ENCODE data around the gene HOXA4. TPM values are rescaled to one million over a fixed set of nuclear protein-coding genes. Genes with fewer than 3 reads are reported as not detected.

The HOXA4 gene
- total and polyA plus RNA-seq, 12 donors, result 3.3 to 12.6 (median 6.8) TPM

DNA sequence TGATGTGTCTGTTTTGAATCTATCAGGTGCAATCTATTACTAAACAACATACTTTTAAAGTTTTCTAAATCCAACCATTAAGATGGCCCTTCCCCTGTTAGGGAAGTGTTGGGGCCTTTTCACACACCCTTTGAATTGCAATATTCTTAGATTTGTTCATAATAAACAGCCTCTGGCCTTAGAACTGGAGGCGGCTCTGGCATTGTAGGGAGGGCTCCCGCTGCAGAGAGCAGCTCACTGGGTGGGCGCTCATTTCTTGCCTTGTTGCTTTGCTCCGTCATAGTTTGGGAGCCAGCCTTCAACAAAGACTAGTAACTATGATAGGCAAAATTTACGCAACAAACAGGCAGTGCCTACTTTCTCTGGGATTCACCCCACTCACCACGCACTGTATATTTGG lies 47.8 kb upstream of the HOXA4 start:
- DNase-seq, result peak in 1 of 7 donors; percentile 36
- Histone ChIP-seq H3K4me1 (replicated peaks in 1 of 2) (peaks cover 13 to 17% of the 10 kb centered on the region in 2 donors), H3K4me3 (no peak overlapping the region), H3K27ac (no peak overlapping the region), H3K36me3 (replicated peaks in 1 of 2) (no peaks in the 10 kb centered on the region), H3K9me3 (replicated peaks in 1 of 3) (no peaks in the 10 kb centered on the region), H3K27me3 (peaks cover 73% of the 10 kb centered on the region)
- 89 to 97% (median 92%) methylated on average over 6 of the region's 6 CpGs for WGBS, 4 donors
- TF ChIP-seq, protein P1, sequence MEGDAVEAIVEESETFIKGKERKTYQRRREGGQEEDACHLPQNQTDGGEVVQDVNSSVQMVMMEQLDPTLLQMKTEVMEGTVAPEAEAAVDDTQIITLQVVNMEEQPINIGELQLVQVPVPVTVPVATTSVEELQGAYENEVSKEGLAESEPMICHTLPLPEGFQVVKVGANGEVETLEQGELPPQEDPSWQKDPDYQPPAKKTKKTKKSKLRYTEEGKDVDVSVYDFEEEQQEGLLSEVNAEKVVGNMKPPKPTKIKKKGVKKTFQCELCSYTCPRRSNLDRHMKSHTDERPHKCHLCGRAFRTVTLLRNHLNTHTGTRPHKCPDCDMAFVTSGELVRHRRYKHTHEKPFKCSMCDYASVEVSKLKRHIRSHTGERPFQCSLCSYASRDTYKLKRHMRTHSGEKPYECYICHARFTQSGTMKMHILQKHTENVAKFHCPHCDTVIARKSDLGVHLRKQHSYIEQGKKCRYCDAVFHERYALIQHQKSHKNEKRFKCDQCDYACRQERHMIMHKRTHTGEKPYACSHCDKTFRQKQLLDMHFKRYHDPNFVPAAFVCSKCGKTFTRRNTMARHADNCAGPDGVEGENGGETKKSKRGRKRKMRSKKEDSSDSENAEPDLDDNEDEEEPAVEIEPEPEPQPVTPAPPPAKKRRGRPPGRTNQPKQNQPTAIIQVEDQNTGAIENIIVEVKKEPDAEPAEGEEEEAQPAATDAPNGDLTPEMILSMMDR (IDR thresholded peaks at IDR 0.05), result no peak
- no peak for TF ChIP-seq POLR2A (IDR thresholded peaks at IDR 0.05)
- intact Hi-C loops (cut with DNase I), result no loop called here

DNA sequence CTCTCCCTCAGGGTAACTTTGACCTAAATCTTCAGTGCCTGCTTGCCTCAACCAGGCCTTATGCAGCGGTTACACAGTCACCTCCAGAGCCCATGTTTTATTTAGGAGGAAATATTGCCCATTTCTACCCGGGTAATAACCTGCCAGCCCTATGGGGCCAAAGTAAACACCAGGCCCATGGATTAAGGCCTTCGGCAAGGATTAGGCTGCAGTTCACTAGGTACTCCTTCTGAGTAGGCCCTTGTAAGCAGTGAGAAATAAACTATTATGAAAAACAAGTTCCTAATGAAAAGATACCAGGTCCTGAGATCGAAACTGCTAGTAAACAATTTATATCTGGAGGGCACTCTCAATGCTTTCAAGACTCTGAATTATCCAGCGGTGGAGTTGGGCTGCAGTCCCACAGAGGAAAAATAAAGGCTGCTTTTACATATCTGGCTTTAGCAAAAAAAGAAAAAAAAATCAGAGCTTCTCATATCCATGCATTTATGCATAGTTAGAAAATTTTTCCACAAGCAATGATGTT lies 47.3 kb upstream of the HOXA4 start:
- no peak overlapping the region for H3K27ac ChIP-seq
- peaks cover 11 to 22% of the 10 kb centered on the region in 2 donors for H3K4me1 ChIP-seq (replicated peaks in 1 of 2)
- no peaks in the 10 kb centered on the region for H3K9me3 ChIP-seq (replicated peaks in 1 of 3)
- H3K4me3 ChIP-seq, result no peak overlapping the region
- peak in 1 of 7 donors; percentile 17 for DNase-seq
- WGBS, 4 donors, result 89 to 95% (median 91%) methylated on average over 5 of the region's 5 CpGs
- TF ChIP-seq, protein P1 (IDR thresholded peaks at IDR 0.05), result no peak
- TF ChIP-seq POLR2A (IDR thresholded peaks at IDR 0.05), result no peak
- no peaks in the 10 kb centered on the region for H3K36me3 ChIP-seq (replicated peaks in 1 of 2)
- intact Hi-C loops (cut with DNase I), result no loop called here
- H3K27me3 ChIP-seq, result peaks cover 71% of the 10 kb centered on the region

DNA sequence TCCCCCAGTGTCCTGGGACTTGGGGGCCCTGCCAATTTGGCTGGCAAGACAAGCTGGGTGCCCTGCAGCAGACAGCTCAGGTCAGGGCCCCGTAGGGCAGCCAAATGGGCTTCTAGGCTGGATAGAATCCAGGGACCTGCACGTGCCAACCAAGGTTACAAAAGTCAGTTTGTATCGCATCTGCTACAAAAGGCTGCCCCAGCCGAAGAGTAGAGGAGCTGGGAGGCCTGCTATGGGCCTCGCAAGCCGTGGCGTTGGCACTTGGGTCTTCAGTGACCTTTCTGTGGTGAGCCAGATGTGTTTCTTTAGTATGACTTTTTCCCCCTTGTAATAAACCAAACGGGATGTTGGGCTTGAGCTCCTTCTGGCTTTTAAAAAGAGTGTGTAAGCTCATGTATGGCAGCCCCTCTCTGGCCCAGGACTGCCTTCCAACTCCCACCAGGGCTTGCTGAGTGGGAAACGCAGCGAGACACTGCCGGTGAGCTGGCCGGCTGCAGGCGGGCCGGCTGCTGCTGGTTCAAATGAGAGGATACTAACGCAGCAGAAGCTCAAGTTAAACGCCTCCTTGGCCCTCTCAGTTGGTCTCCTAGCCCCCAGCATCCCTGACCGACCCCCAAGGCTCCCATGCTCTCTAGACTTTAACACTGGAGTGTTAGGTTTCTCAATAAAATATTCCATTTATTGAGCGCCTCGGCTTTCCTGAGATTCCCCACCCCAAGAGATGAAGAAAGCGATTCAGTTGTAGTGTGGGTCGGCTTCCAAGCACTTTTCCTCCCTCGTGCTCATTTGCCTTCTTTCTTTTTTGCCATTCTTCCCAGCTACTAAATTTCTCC lies 46.6 kb upstream of the HOXA4 start:
- Histone ChIP-seq H3K9me3 (replicated peaks in 1 of 3) (no peaks in the 10 kb centered on the region), H3K27me3 (peaks cover 64% of the 10 kb centered on the region), H3K27ac (no peak overlapping the region), H3K4me3 (no peak overlapping the region), H3K4me1 (replicated peaks in 1 of 2) (peaks cover 16 to 25% of the 10 kb centered on the region in 2 donors), H3K36me3 (replicated peaks in 1 of 2) (no peaks in the 10 kb centered on the region)
- no peak for TF ChIP-seq POLR2A (IDR thresholded peaks at IDR 0.05)
- TF ChIP-seq, protein P1 (IDR thresholded peaks at IDR 0.05), result no peak
- WGBS, 4 donors, result 82 to 90% (median 87%) methylated on average over 16 to 22 of the region's 22 CpGs
- intact Hi-C loops (cut with DNase I), result no loop called here
- DNase-seq, result peak in 3 of 7 donors; percentile 13 to 37 (median 17)

DNA sequence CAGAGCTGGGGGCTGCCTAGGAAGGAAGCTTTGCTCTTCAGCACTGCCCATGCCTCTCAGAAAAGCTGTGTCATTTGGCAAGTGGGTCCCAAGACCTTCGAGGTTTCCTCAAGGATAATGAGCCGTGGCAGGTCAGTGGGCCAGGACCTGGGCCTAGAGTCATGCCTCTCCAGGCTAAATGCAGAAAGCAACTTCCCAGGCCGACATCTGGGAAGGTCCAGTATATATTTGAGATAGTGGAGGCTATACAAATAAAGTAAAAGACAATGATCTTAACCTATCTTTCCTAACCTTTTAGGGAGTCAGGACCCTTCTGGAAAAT lies 45.9 kb upstream of the HOXA4 start:
- TF ChIP-seq POLR2A (IDR thresholded peaks at IDR 0.05), result no peak
- TF ChIP-seq, protein P1 (IDR thresholded peaks at IDR 0.05), result no peak
- DNase-seq, result peak in 1 of 7 donors; percentile 46
- peaks cover 57% of the 10 kb centered on the region for H3K27me3 ChIP-seq
- intact Hi-C loops (cut with DNase I), result no loop called here
- no peak overlapping the region for H3K4me3 ChIP-seq
- H3K27ac ChIP-seq, result no peak overlapping the region
- no peaks in the 10 kb centered on the region for H3K36me3 ChIP-seq (replicated peaks in 1 of 2)
- 62 to 72% (median 66%) methylated on average over 3 of the region's 3 CpGs for WGBS, 4 donors
- H3K4me1 ChIP-seq (replicated peaks in 1 of 2), result peaks cover 16 to 25% of the 10 kb centered on the region in 2 donors
- H3K9me3 ChIP-seq (replicated peaks in 1 of 3), result no peaks in the 10 kb centered on the region
